Keratinocyte (primary cell): ENCODE results near the gene DCDC2B. TPM values are rescaled to one million over a fixed set of nuclear protein-coding genes. Genes with fewer than 3 reads are reported as not detected.

Experiments used
- DNase-seq: peaks from one replicate; pipeline ENCODE4 v3.0.0-alpha.2; 2011; ENCODE audit warnings: low read depth, missing footprints, low spot score
- FAIRE-seq: peaks from 2 replicates; lab custom pipeline; 2011; peaks lifted over from hg19 to GRCh38; lab: Jason Lieb, UNC
- H2AFZ ChIP-seq: 2 replicates; pipeline ENCODE4 v1.6.0; 2012; ENCODE audit warnings: low read length, control low read depth, inconsistent platforms; ENCODE audit not compliant: control insufficient read depth
- H3K27ac ChIP-seq: 2 replicates; pipeline ENCODE4 v1.5.1; 2011; ENCODE audit warnings: low read length; ENCODE audit not compliant: control insufficient read depth, insufficient read depth
- H3K27me3 ChIP-seq: 3 replicates; pipeline ENCODE4 v1.6.0; 2011; ENCODE audit warnings: low read length; ENCODE audit not compliant: control insufficient read depth, insufficient read depth; ENCODE audit errors: extremely low read depth
- H3K36me3 ChIP-seq, 2 experiments: 2 replicates in 1 of 2; 3 replicates in 1 of 2; pipeline ENCODE4 v1.5.1; 2011; ENCODE audit warnings: low read length in 2 of 2, mild to moderate bottlenecking in 1 of 2; ENCODE audit not compliant: control insufficient read depth in 2 of 2, insufficient read depth in 2 of 2; ENCODE audit errors: extremely low read depth in 1 of 2
- H3K4me1 ChIP-seq: 3 replicates; pipeline ENCODE4 v1.5.1; 2011; ENCODE audit warnings: low read length; ENCODE audit not compliant: control insufficient read depth, insufficient read depth; ENCODE audit errors: extremely low read depth
- H3K4me2 ChIP-seq: 3 replicates; pipeline ENCODE4 v1.6.0; 2011; ENCODE audit warnings: low read depth, low read length; ENCODE audit not compliant: control insufficient read depth, insufficient read depth; ENCODE audit errors: extremely low read depth
- H3K4me3 ChIP-seq, 3 experiments: fragments of 200-600 bp in 1 of 3; sonication (generic) in 1 of 3; 2 replicates in 2 of 3; 3 replicates in 1 of 3; pipeline ENCODE4 v1.5.1; 2011 to 2016; ENCODE audit warnings: low read length in 3 of 3, mild to moderate bottlenecking in 3 of 3, control low read depth in 2 of 3, inconsistent platforms in 1 of 3, low read depth in 1 of 3, mixed read lengths in 1 of 3, mixed run types in 1 of 3, moderate library complexity in 1 of 3; ENCODE audit not compliant: control insufficient read depth in 2 of 3, insufficient read depth in 2 of 3; ENCODE audit errors: extremely low read depth in 1 of 3
- H3K79me2 ChIP-seq: 2 replicates; pipeline ENCODE4 v1.6.0; 2012; ENCODE audit warnings: low read length; ENCODE audit not compliant: control insufficient read depth, insufficient read depth
- H3K9ac ChIP-seq: 3 replicates; pipeline ENCODE4 v1.6.0; 2011; ENCODE audit warnings: low read length; ENCODE audit not compliant: control insufficient read depth, insufficient read depth; ENCODE audit errors: extremely low read depth
- H3K9me1 ChIP-seq: 3 replicates; pipeline ENCODE4 v1.6.0; 2011; ENCODE audit warnings: low read length; ENCODE audit not compliant: control insufficient read depth, insufficient read depth; ENCODE audit errors: extremely low read depth
- H3K9me3 ChIP-seq: 2 replicates; pipeline ENCODE4 v1.5.1; 2012; ENCODE audit warnings: low read depth, low read length; ENCODE audit not compliant: control insufficient read depth
- H4K20me1 ChIP-seq: 3 replicates; pipeline ENCODE4 v1.6.0; 2011; ENCODE audit warnings: low read length; ENCODE audit not compliant: control insufficient read depth, insufficient read depth; ENCODE audit errors: extremely low read depth
- CTCF ChIP-seq, 3 experiments: IDR thresholded peaks in 1 of 3; conservative IDR thresholded peaks in 1 of 3; optimal IDR thresholded peaks in 1 of 3; 2 replicates in 2 of 3; 3 replicates in 1 of 3; pipeline versions ENCODE3 to v1.5.1; 2011; ENCODE audit warnings: low read length in 3 of 3, mild to moderate bottlenecking in 3 of 3, moderate library complexity in 2 of 3, control low read depth in 1 of 3, inconsistent platforms in 1 of 3; ENCODE audit not compliant: insufficient read depth in 2 of 3; ENCODE audit errors: extremely low read depth in 1 of 3
- EZH2 ChIP-seq: IDR thresholded peaks from one replicate; pipeline ENCODE4 v1.6.1; 2012; ENCODE audit warnings: inconsistent platforms, mild to moderate bottlenecking, low read length, moderate library complexity
- dilution Hi-C: fragments of 300-500 bp; cut with MboI; formaldehyde crosslinking; loops from one replicate; pipeline ENCODE4 v1.7.0; 2020; ENCODE audit warnings: low sequenced_read_pairs; ENCODE audit not compliant: extremely low pct_ligation_motif_present
- polyA plus RNA-seq, 5 experiments: library from polyadenylated mRNA; depleted of rRNA in 3 of 5; stranded (reverse) in 3 of 5; stranded (forward) in 1 of 5; unstranded in 1 of 5; fragments of >200 nt; gene quantifications; 1 replicate in 1 of 5; 2 replicates in 3 of 5; 3 replicates in 1 of 5; pipeline versions ENCODE4 v1.2.1 to v1.2.3, GENCODE V29; 2011 to 2012; ENCODE audit warnings: missing spikeins in 2 of 5, low read depth in 1 of 5, low replicate concordance in 1 of 5

Gene DCDC2B
- polyA plus RNA-seq, 1 donor (not counting 4 experiments of a cell fraction or from before 2014, with no cell fraction given) = not detected

GRCh38 chr1:32201011-32201855 is 7.7 kb upstream of the DCDC2B start:
- H3K9ac ChIP-seq = peak overlapping the region; percentile 79
- no peaks in the 10 kb centered on the region for H3K79me2 ChIP-seq
- peaks cover 24% of the 10 kb centered on the region for H3K4me1 ChIP-seq
- peak overlapping the region; percentile 40 to 73 (median 73) for H3K4me3 ChIP-seq
- DNase-seq (no peak), FAIRE-seq (no peak)
- no peaks in the 10 kb centered on the region for H3K9me1 ChIP-seq
- H3K9me3 ChIP-seq = no peaks in the 10 kb centered on the region
- H3K36me3 ChIP-seq = peaks cover 6 to 14% of the 10 kb centered on the region in 2 experiments
- H3K27me3 ChIP-seq = no peaks in the 10 kb centered on the region
- peak overlapping the region; percentile 90 for H3K4me2 ChIP-seq
- peak overlapping the region; percentile 28 for H2AFZ ChIP-seq
- no peaks in the 10 kb centered on the region for H4K20me1 ChIP-seq
- dilution Hi-C loops = no loop called here
- H3K27ac ChIP-seq = no peak overlapping the region
- TF ChIP-seq EZH2 (no peak), CTCF (optimal IDR thresholded peaks at IDR 0.05 in 1 of 3, IDR thresholded peaks at IDR 0.05 in 1 of 3, conservative IDR thresholded peaks at IDR 0.05 in 1 of 3; ENCODE audit: extremely low read depth in 1 of 3, insufficient read depth in 2 of 3, low read length in 3 of 3) (no peak)

GRCh38 chr1:32204943-32205361 is 3.9 kb upstream of the DCDC2B start:
- Histone ChIP-seq H3K79me2 (no peaks in the 10 kb centered on the region), H3K27me3 (no peaks in the 10 kb centered on the region), H3K4me1 (peaks cover 23% of the 10 kb centered on the region), H2AFZ (peak overlapping the region; percentile 79), H4K20me1 (no peaks in the 10 kb centered on the region), H3K9me1 (no peaks in the 10 kb centered on the region), H3K9me3 (no peaks in the 10 kb centered on the region), H3K27ac (peak overlapping the region; percentile 65), H3K36me3 (peaks cover 0 to 3% of the 10 kb centered on the region in 2 experiments), H3K4me2 (peak overlapping the region; percentile 98), H3K4me3 (peak overlapping the region; percentile 62 to 93 (median 78)), H3K9ac (peak overlapping the region; percentile 93)
- FAIRE-seq = no peak
- TF ChIP-seq EZH2 (no peak), CTCF (optimal IDR thresholded peaks at IDR 0.05 in 1 of 3, IDR thresholded peaks at IDR 0.05 in 1 of 3, conservative IDR thresholded peaks at IDR 0.05 in 1 of 3; ENCODE audit: extremely low read depth in 1 of 3, insufficient read depth in 2 of 3, low read length in 3 of 3) (no peak)
- no peak for DNase-seq
- dilution Hi-C loops = no loop called here
